Stimulated activated CD8-positive, alpha-beta memory T cell treated with anti-CD3 and anti-CD28 coated beads, Interleukin-7, amount 100 ng/mL, for 4 hours (primary cell): ENCODE results near the gene LINGO4.

ENCODE experiments used
- DNase-seq, 2 donors: peaks; one replicate each; pipeline ENCODE4 v3.0.0-alpha.2; 2020; ENCODE audit warnings: low read depth in 2 of 2

The LINGO4 gene

DNA sequence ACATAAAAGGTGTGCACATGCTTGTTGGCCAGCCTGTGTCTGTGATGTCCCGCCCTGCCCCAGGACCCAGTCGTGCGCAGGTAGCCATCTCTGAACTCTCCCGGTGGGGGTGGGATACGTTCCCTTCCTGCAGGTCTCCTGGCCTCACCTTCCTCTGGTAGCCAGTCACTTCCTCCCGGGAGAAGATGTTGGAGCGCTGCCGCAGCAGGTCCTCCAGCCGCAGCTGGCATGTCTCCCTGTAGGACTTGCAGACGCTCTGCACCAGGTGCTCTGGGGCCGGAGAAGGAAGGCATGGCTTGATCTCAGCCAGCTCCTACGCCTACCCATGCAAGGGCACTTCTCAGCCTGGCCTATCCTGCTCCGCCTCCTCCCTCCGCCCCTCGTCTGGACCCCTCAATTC, 9.2 kb upstream of the LINGO4 start:
- DNase-seq, result no peak

DNA sequence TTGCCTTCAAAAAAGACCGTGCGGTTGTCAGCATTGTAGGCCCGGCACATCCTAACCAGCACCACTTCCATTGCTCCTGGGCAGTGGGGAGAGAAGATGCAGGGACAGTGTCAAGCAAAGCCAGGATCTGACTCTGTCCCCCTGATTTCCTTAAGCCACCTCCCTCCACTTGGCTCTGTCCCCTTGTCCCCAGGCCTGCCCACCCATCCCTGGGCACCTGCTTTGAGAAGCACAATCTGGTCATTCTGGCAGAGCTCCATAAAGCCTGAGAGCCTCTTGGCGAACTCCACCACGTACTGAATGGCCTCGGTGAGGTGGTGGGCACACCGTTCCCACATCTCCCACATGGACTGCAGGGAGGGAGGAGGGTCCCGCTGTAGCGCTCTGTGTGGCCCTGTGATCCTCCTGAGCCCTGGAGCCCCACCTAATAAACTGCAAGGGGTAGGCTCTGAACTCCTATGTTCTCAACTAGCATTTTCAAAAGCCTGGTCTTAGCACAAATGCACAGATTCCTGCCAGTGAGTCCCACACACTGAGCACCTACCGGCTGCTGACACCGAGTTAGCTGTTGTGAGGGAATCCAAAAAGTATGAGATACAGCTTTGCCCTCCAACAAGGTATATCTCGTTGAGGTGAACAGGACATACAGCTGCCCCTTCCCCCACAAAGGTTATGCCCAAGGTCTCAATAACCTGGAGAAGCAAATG, 8.2 kb upstream of the LINGO4 start:
- no peak for DNase-seq

DNA sequence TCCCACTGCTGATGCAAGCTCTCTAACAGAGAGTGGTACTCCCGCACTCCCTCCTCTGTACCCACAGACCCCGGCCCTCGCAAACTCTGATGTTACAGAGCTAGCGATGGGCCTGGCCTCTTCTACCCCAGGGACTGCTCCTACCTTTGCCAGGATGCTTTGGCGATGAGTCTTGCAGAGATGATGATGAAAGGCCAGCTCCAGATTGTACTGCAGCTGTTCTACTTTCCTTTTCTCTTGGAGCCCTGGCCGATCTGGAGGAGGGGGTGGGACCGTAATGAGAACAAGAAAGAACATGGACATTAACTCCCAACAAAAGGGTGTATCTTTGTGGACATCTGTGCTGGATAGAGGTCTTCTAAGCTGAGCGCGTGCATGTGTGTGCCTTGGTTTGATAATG, 6.0 kb upstream of the LINGO4 start:
- no peak for DNase-seq

DNA sequence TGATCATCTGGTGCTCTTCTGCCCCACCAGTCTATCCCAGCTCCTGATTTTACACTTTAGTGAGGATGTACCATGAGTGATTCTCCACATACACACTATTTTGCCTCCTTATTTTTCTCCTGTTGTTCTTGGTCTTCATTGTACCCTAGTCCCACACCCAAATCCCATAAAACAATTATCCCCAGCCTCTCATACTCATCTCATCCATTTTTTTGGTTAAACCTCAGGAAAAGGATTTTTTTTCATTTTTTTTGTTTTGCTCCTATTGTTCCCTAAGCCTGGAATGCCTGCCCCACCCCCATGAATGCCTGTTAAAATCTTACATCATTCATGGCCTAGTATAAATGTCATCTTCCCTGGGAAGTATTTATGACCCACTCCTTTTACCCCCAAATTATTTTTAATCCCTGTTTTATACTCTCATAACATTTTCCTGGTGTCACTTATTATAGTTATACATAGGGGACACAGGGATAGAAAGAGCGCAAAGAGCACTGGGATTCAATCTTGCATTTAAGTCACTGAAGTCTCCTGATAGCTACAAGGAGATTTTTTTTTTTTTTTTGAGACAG, 4.9 kb upstream of the LINGO4 start:
- DNase-seq, result no peak

DNA sequence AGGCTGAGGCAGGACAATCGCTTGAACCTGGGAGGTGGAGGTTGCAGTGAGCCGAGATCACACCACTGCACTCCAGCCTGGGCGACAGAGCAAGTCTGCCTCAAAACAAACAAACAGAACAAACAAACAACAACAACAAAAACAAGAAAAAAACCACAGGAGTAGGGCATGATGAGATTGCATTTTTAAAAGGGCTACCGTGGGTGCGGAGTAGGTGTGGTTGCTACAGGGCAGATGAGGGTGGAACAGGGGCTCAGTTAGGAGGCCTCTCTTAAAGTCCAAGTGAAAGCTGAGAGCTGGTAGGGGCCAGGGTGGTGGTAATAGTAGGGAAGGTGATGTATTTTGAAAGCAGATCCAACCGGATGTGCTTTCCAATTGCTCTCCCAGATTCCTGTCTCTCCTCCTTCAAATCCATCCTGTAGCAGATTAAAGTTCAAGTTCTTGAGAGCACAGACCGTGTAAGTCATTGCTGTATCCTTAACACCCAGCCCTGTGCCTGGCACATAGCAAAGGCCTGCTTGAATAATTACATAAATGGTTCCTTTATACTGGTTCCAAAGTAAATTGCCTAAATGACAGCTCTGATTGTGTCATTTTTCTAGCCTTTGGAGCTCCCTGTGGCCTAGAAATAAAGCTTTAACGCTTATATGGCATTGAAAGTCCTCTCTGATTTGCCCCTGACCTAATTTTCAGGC, 4.2 kb upstream of the LINGO4 start:
- DNase-seq, result no peak

DNA sequence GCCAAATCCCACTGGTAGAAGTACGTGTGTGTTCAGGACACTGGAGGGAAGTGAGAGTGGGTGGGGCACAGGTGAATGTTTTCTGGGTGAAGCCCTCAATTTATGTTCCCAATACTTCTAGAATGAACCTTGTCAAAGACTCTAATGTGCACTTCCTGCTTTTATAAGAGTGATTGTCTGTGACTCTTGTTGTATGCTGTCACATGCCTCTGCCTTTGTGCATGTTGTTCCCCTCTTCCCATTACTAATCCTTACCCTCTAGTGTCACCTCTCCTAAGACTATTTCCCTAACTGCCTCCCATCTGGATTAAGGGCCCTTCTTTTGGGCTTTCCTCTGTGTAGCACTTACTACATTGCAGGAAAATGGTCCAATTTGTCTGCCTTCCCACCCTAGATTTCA, 2.5 kb upstream of the LINGO4 start:
- no peak for DNase-seq

DNA sequence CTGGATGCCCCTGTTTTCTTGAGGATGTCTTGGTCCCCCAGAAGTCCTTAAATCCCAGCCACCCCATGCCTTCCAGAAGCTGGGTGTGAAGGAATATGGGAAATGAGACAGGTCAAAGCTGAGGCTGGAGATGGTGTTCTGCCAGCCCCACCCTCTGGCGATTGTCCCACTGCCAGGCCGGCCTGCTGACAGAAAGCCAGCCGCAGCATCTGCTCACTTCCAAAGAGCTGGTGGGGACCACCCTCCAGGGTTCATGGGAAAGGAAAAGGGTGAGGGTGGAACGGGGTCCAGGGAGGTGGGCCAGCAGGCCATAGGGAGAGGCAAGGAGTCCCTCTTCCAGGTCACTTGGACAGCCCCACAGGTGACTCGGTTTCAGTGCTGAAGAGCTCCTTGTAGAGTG, 1.9 kb upstream of the LINGO4 start:
- no peak for DNase-seq

DNA sequence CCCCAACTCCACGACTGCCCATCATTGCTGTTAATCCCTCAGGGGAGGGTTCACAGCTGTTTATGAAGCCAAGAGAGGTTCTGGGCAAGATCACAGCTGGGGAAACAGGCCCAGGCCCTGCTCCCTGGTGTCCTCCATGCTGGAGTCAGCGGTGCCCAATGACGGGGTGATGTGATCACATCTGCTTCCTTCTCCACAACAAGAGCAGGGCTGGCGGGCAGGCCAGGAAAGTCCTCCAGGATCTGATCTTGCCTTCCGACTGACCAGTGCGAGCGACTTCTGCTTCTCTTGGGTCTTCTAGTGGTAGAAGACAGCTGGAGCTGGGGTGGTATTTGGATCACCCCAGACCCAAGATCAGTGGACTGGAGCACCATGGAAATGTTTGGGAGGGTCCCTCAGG, 951 bp upstream of the LINGO4 start:
- no peak for DNase-seq

DNA sequence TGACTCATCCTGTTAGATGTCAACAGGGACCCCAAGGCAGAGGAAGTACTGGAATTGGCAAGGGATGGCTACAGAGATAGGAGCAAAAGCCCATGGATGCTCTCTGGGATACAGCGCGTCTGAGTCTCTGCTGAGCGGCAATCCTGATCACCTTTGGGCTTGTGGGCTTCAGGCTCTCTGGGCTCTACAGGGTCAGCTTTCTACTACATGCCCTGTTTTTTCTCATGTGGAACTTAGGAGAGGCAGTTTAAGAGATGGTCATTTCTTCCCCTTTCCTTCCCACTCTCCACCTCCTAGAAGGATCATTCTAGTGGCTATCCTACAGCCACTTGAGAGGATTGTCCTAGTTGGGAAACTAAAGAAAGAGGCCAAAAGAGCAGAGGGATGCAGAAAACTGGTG, 1.3 kb downstream of the LINGO4 start:
- DNase-seq, result no peak

DNA sequence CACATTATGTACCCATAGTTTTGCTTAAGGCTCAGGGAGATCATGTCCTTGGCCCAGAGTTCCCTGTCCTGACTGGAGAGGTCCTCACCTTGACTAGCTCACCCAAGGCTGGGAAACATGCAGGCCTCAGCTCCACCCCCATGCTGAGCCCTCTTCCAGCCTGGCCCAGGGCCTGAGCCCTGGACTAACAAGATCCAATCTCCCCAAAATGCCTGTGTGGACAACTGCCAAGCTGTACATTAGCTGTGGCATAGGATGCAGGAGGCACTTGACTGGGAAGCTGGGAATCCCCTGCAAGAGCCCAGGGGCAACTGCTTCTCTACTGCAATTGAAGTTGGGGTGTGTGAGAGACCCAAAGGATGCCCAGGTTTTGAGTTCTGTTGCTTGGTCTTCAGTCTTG, 2.1 kb downstream of the LINGO4 start:
- DNase-seq, result no peak

DNA sequence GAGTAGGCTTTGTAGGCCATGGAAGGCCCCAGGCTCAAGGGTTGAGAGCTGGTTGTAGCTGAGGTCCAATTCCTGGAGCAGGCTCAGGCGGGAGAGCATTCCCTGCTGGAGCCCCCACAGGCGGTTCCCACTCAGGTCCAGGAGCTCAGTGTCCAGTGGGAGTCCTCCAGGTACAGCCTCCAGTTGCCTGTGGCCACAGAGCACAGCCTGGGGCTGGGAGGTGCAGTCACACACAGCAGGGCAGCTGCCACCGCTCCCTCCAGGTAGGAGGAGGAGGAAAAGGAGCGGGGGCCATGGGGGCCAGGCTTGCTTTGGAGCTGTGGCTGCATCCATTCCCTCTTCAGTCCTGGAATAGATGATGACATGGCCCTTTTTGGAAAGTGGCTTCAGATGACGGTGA, 2.8 kb downstream of the LINGO4 start:
- no peak for DNase-seq

DNA sequence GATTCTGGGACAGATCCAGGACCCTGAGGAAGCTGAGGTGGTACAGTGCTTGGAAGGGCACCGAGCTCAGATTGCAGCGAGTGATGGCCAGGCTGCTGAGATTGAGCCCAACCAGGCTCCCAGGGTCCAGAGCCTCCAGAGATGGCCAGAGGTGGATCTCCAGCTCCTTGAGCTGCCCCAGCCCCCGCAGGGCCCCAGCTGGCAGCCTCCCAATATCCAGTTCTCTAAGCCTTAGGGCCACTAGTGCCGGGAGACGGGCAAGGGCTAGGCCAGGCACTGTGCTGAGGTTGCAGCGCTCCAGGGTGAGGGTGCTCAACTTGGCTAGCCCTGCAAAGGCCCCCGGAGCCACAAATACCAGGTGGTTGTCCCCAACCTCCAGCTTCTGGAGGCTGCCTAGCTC, 3.4 kb downstream of the LINGO4 start:
- DNase-seq, result no peak

DNA sequence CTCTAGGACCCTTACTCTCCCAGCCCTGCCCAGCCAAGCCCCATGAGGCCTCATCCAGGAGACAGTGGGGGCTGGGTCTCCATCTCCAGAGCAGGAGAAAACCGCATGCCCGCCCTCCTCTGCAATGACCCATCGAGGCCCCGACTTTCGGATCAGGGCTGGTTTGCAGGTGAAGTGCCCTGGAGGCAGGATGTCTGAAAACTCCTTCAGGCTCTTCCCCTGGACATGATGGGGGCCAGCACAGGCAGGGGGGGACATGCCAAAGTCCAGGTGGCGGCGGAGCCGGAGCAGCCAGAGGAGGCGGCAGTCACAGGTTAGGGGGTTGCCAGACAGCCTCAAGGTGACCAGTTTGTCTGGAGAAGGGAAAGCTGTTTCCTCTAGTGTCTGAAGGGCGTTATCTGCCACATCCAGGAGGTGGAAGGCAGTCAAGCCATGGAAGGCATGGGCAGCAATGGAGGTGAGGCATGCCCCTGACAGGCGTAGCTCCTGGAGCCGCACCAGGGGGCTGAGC, 3.9 kb downstream of the LINGO4 start:
- DNase-seq, result no peak

DNA sequence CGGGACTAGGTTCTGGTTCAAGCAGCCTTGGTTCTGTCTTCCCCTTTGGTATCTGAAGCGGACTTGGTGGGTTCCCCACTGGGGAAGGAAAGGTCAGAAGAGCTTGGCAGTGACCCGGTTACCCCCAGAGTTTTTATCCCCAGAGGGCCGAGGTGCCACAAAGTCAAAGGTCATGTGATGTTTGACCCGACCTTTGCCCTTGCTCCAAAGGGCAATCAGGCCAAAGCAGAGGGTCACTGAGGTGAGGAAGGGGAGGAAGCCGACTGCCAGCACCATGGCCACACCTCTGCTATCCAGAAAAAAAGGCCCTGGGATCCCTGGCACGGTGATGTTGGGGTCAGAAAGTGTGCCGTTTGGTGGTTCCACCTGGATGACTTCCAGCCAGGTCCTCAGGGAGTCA, 4.4 kb downstream of the LINGO4 start:
- DNase-seq, result no peak

DNA sequence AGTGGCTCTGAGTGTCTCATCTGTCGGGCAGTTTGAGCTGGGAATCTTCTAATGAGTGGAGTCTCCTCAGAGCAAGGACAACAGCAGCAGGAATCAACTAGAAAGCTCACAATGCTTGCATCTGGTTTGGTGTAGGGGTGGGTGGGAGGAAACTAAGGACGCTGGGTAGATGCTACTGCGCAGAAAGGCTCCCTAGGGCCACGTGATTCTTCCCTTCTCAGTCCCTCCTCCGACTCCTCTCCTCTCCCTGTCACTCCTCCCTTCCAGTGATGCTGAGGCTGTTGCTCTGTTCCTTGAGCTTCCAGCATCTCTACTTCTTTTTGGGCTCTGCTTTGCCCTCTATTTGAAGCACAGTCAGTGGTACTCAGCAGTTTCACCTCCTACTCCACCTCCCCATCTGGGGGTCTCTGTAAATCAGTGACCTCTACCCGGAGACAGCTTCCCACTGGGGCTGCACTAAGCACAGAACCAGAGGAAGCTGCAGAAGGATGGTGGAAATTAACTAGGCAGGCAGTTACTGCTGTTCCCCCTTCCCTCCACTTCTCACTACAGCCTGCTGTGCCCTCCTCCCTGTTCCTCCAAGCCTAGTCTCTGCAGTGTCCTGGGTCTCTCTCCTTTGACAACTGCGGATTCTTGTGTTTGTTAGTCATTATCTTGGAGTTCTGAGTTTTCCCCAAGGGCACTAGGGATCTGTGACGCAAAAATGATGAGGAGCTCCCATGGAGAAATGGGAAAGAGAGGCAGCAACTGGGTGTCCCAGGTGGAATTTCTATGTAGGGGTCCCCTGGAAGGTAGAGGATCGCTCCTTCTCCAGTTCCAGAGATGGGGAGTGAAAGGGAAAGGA, 5.8 kb downstream of the LINGO4 start:
- DNase-seq, result no peak

DNA sequence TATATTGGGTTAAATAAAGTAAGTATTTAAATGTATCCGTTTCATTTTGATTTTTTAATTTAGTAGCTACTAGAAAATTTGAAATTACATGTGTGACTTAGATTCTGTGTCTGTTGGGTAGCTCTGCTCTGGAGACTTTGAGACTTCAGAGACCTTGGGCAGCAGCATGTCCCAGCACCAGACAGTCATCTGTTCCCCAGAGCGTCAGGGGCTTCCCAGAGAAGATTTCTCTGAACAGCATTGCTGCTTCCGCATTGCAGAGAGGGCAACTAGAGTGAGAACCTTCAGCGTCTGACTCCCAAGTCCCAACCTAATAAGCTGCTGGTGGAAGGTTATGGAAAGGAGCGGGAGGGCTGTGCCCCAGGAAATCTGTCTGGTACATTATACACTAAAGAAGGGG, 6.6 kb downstream of the LINGO4 start:
- no peak for DNase-seq

DNA sequence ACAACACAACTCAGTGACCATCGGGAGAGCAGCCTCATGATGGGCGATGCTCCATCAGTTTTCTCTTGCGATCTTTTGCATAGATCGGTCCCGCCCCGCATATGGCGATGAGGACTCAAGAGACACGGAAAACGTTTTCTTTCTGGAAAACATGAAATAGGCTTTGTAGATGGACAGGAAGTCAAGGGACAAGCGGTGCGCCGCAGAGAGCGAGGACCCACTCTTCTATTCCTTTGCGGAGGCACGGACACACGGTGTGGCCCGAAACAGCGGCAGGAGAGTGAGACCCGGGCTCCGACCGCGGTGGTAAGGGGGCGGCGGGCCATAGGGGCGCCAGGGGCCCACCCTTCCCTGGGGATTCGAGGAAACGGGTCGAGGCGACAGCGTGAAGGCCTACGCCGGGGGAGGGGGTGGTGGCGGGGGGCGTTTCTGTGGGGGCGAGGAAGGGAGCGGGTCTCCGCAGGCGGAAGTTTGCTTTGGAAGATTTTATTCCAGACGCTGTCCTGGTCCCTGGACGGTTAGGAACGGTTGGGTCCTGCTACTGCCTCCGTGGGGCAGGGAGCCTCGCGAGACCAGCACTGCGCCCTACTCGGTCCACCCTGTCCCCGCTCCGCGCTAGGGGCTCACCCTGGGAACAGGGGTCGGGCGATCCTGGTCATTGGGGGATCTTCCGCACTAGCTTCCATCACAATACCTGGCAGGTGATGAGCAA, 14.1 kb downstream of the LINGO4 start:
- DNase-seq, result no peak

DNA sequence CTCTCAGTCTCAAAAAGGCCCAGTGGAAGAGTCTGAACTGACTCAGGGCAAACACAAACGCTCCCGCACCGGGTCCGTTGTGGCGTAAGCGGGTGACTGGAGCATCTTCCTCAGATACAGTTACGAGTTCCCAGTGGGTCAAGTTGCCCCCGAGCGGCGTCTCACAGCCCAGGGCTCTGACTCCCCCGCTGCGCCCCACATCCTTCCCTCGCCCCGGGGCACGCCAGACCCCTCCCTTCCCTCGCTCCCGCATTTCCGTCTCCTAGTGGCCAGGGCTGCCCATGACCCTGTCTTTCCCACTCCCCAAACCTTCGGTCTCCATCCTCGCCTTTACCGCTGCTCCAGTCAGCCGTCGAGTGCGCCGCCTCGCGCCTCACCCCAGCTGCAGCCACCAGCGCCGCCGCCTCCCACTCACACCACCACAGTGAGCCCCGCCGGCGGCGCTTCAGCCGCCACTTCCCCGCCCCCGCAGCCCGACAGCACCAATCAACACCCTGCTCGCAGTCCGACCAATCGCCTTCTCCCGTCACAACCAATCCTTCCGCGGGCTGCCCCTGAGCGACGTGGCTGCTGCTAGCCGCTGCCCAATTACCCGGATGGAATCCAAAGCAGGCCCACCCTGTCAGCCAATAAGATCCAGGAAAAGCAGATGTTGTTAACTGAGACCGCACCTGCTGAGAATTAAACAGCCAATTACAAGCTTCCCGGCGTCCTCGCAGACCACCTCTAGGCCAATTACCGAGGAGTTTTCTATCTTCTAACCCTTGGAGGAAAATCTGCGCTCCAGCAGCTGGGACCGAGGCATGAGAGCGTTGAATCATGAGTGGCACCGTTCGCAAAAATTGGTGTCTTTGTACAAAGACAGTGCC, 14.9 kb downstream of the LINGO4 start, which contains the start of gene TDRKH:
TSS of gene TDRKH (minus strand) at position 430 of the 869 bp plus-strand sequence. CDS start 7,478 bp downstream, outside the sequence.
- peak; percentile 99 for DNase-seq

DNA sequence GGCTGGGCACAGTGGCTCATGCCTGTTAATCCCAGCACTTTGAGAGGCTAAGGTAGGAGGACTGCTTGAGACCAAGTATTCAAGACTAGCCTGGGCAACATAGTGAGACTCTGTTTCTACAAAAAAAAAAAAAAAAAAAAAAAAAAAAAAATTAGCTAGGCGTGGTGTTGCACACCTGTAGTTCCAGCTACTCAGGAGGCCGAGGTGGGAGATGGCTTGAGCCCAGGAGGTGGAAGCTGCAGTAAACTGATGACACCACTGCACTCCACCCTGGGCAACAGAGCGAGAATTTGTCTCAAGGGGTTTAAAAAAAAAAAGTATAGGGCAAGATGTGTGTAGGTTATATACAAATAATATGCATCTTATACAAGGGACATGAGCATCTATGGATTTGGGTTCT, 17.5 kb downstream of the LINGO4 start:
- DNase-seq, result no peak

DNA sequence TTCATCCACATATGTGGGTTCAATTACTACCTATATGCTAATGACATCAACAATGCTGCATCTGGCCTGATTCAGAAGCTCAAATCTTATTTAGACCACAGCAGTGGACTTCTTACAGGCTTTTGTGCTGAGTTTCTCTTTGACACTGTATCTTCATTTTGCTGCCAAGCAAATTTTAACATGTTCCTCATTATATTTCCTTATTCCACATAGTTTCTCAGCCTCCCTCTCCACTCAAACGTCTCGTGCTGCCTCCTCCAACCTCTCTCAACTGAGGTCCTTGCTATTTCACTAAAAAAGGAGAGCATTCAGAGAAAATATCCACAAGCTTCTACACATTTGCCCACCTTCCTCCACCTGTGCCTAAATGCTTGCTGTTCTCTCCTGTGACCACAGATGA, 21.4 kb downstream of the LINGO4 start:
- no peak for DNase-seq

DNA sequence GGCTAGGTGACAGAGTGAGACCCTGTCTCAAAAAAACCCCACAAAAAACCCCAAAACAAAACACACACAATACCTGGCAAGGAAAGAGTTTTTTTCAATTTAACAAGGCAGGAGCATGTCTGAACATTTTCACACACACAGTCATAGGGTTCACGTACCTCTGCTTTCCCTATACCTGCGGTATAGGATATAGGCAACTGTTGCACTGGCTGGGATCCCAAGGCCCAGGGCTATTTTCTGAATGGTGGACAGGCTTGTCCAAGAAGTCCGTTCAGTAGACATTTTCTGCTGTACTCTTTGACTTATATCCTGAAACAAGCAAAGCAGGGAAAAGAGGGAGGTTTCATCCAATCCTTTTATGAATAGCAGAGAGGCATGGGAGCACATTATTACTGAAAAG, 22.5 kb downstream of the LINGO4 start:
- no peak for DNase-seq
